Activated CD8-positive, alpha-beta T cell treated with anti-CD3 and anti-CD28 coated beads for 36 hours (primary cell): ENCODE results near the gene AGAP1. TPM values are rescaled to one million over a fixed set of nuclear protein-coding genes. Genes with fewer than 3 reads are reported as not detected.

Experiments
- ATAC-seq: fragments of 200-7000 bp; cut with Tn5 transposase; one replicate; pipeline ENCODE4 v1.10.0; 2021; ENCODE audit warnings: mild to moderate bottlenecking, moderate library complexity
- CTCF ChIA-PET: fragments of 350-600 bp; sonication (Branson Sonifier 250); formaldehyde crosslinking; loops from one replicate; lab custom pipeline; 2021; ENCODE audit warnings: antibody characterized with exemption; lab: Charles Lee
- POLR2A ChIA-PET: fragments of 350-600 bp; sonication (Branson Sonifier 250); formaldehyde crosslinking; loops from one replicate; lab custom pipeline; 2021; ENCODE audit warnings: antibody characterized with exemption; lab: Charles Lee
- DNase-seq: peaks from one replicate; pipeline ENCODE4 v3.0.0-alpha.2; 2020
- H3K27ac Mint-ChIP-seq: one replicate; pipeline ENCODE4 v1.8.0; 2021; ENCODE audit warnings: mild to moderate bottlenecking, mixed read lengths
- H3K27me3 Mint-ChIP-seq: one replicate; pipeline ENCODE4 v1.8.0; 2021; ENCODE audit warnings: mixed read lengths
- H3K36me3 Mint-ChIP-seq: one replicate; pipeline ENCODE4 v1.8.0; 2021; ENCODE audit warnings: low read depth, mixed read lengths
- H3K4me1 Mint-ChIP-seq: one replicate; pipeline ENCODE4 v1.8.0; 2021; ENCODE audit warnings: low read depth, mixed read lengths
- H3K4me3 Mint-ChIP-seq: one replicate; pipeline ENCODE4 v1.8.0; 2021; ENCODE audit warnings: mild to moderate bottlenecking, moderate library complexity, mixed read lengths
- H3K9me3 Mint-ChIP-seq: one replicate; pipeline ENCODE4 v1.8.0; 2021; ENCODE audit warnings: mixed read lengths
- CTCF ChIP-seq: fragments of 200-600 bp; IDR thresholded peaks from one replicate; pipeline ENCODE4 v1.8.0; 2022; ENCODE audit warnings: antibody characterized with exemption, mild to moderate bottlenecking
- intact Hi-C: fragments of 100-400 bp; cut with micrococcal nuclease; formaldehyde crosslinking; loops from one replicate; pipeline ENCODE4 v1.10.0; 2022
- total RNA-seq, 2 experiments: library from RNA; stranded (reverse); gene quantifications; one replicate each; pipeline ENCODE4 v1.2.3, GENCODE V29; 2021

The AGAP1 gene
- total RNA-seq, 2 experiments from 2014 or later = 2.5 to 2.9 TPM

- ATAC-seq = no peak
Measured at GRCh38 chr2:235808366-235808765, 314.5 kb downstream of the AGAP1 start.

GRCh38 chr2:235810252-235810651 is 316.4 kb downstream of the AGAP1 start:
- CTCF ChIA-PET = no interaction called here
- ATAC-seq = no peak
- no peak for DNase-seq

More at GRCh38 chr2:235808366-235808765, 314.5 kb downstream of the AGAP1 start:
- DNase-seq = no peak
- Mint-ChIP-seq H3K27ac (no peak overlapping the region), H3K4me1 (no peaks in the 10 kb centered on the region), H3K27me3 (peaks cover 7% of the 10 kb centered on the region), H3K9me3 (no peaks in the 10 kb centered on the region), H3K4me3 (no peak overlapping the region), H3K36me3 (no peaks in the 10 kb centered on the region)
- intact Hi-C loops = no loop called here
- no peak for TF ChIP-seq CTCF
- ChIA-PET CTCF (no interaction called here), POLR2A (no interaction called here)

GRCh38 chr2:235810846-235811245 is 317.0 kb downstream of the AGAP1 start:
- H3K4me1 Mint-ChIP-seq = no peaks in the 10 kb centered on the region
- intact Hi-C loops = no loop called here
- ChIA-PET POLR2A (no interaction called here), CTCF (no interaction called here)
- no peak for ATAC-seq
- no peak overlapping the region for H3K27ac Mint-ChIP-seq
- H3K27me3 Mint-ChIP-seq = peaks cover 2% of the 10 kb centered on the region
- TF ChIP-seq CTCF = no peak
- no peak for DNase-seq
- H3K4me3 Mint-ChIP-seq = no peak overlapping the region
- H3K36me3 Mint-ChIP-seq = no peaks in the 10 kb centered on the region
- H3K9me3 Mint-ChIP-seq = no peaks in the 10 kb centered on the region

More at GRCh38 chr2:235810252-235810651, 316.4 kb downstream of the AGAP1 start:
- Mint-ChIP-seq H3K27ac (no peak overlapping the region), H3K4me1 (no peaks in the 10 kb centered on the region), H3K27me3 (peaks cover 4% of the 10 kb centered on the region), H3K36me3 (no peaks in the 10 kb centered on the region), H3K9me3 (no peaks in the 10 kb centered on the region), H3K4me3 (no peak overlapping the region)
- intact Hi-C loops = no loop called here
- TF ChIP-seq CTCF = no peak
- POLR2A ChIA-PET = no interaction called here

- no peak overlapping the region for H3K27ac Mint-ChIP-seq
- POLR2A ChIA-PET = no interaction called here
Measured at GRCh38 chr2:235811446-235812184, 317.8 kb downstream of the AGAP1 start.

More at GRCh38 chr2:235811446-235812184, 317.8 kb downstream of the AGAP1 start:
- Mint-ChIP-seq H3K4me1 (no peaks in the 10 kb centered on the region), H3K36me3 (no peaks in the 10 kb centered on the region), H3K4me3 (no peak overlapping the region), H3K27me3 (no peaks in the 10 kb centered on the region), H3K9me3 (no peaks in the 10 kb centered on the region)
- TF ChIP-seq CTCF = no peak
- ATAC-seq (no peak), DNase-seq (no peak)
- intact Hi-C loops = no loop called here
- CTCF ChIA-PET = no interaction called here
